DLD1 (cell line): ENCODE results near the gene PGPEP1.

Experiments
- in situ Hi-C: cut with HindIII; loops from 2 replicates; pipeline ENCODE4 v1.10.0; 2017; ENCODE audit warnings: low sequenced_read_pairs

PGPEP1 gene

GRCh38 chr19:18417250-18418028 is 77.0 kb downstream of the PGPEP1 start:
- in situ Hi-C loops: no loop called here

- in situ Hi-C loops: no loop called here
Observed at GRCh38 chr19:18418029-18418482, 77.7 kb downstream of the PGPEP1 start.

- in situ Hi-C loops: no loop called here
Observed at GRCh38 chr19:18418483-18419194, 78.2 kb downstream of the PGPEP1 start.

GRCh38 chr19:18419195-18419698 is 78.8 kb downstream of the PGPEP1 start, which contains the start of gene SSBP4:
Gene SSBP4, plus strand, starts transcription at chr19:18419398. Its CDS starts 251 bp downstream, at chr19:18419649.
- in situ Hi-C loops: no loop called here
